ENCODE data around the gene ZNHIT2.
"Not testable (repeated sequence)": the region's sequence is repeated elsewhere in the genome, so short reads cannot be mapped to it uniquely, and the experiment has no call there.

ZNHIT2 gene

DNA sequence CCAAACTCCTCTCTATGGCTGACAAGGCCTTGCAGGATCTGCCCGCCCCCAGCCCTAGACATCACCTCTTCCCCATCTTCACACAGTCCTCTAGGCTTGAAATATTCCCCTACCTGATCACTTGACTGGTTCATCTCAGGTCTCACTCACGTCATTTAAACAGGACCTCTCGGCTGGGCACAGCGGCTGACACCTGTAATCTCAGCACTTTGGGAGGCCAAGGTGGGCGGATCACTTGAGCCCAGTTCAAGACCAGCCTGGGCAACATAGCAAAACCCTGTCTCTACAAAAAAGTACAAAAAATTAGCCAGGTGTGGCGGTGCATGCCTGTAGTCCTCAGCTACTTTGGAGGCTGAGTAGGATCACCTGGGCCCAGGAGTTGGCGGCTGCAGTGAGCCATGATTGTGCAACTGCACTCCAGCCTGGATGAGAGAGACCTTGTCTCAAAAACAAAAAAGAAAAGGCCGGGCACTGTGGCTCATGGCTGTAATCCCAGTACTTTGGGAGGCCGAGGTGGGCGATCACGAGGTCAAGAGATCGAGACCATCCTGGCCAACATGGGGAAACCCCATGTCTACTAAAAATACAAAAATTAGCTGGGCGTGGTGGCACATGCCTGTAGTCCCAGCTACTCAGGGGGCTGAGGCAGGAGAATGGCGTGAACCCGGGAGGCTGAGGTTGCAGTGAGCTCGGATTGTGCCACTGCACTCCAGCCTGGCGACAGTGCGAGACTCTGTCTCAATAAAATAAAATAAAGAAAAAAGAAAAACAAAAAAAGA, 1.6 kb upstream of the ZNHIT2 start:
- DNase-seq, result not testable (repeated sequence)

DNA sequence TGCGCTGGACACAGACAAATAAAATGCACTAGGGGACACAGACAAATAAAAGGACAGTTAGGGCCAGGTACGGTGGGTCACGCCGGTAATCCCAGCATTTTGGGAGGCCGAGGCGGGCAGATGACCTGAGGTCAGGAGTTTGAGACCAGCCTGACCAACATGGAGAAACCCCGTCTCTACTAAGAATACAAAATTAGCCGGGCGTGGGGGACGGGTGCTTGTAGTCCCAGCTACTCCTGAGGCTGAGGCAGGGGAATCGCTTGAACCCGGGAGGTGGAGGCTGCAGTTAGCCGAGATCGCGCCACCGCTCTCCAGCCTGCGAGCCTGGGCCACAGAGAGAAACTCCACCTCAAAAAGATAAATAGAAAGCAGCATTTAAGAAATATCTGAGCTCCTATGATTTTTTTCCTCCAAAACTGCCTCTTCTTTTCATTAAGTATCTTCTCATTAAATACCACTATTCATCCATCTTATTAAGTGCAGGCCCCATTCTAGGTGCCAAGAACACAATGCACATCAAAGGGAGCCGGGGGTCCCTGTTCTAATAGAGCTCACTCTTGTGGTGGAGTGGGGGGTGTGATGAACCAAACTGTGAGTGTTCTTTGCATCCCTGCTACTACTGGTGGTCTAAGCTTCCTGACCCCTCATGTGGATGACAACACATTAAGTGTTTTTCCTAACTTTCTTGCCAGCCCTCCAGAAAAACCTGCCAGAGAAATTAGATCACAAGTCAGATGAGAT, 766 bp upstream of the ZNHIT2 start:
- no peak for DNase-seq

DNA sequence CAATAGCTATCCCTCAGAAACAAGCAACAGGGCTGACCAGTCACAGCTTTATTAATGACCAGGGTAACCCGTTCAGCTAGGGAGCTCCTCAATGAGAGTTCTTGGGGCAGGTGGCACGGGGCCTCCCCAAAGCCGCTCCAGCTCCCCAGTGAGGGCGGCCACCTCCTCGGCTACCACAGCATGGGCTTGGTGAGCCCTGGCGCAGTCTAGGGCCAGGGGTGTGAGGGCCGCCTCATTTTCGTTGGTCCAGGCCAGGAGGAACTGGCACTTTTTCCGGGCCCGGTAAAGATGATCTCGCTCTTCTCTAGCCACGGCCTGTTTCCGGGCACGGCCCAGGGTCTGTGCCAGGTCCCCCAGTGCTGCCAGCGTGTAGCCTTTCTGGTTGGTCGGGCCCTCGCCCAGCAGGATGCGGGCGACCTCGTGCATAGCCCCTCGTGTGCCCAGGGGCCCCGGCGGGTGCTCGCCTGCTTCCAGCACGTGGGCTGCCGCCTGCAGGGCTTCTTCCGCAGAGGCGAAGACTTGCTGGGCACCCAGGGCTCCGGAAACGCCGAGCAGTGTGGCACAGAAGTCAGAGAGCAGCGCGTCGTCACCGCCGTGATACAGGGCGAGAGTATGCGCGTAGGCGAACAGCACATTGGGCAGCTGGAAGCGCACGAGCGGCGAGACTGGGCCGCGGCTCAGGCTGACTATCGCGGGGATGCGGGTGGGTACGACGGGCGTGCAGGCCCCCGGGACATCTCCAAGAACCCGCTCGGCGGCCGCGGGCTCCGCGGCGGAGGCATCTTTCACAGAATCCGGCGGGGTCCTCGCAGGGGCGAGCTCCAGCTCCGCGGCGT, 913 bp downstream of the ZNHIT2 start:
- DNase-seq, result no peak

DNA sequence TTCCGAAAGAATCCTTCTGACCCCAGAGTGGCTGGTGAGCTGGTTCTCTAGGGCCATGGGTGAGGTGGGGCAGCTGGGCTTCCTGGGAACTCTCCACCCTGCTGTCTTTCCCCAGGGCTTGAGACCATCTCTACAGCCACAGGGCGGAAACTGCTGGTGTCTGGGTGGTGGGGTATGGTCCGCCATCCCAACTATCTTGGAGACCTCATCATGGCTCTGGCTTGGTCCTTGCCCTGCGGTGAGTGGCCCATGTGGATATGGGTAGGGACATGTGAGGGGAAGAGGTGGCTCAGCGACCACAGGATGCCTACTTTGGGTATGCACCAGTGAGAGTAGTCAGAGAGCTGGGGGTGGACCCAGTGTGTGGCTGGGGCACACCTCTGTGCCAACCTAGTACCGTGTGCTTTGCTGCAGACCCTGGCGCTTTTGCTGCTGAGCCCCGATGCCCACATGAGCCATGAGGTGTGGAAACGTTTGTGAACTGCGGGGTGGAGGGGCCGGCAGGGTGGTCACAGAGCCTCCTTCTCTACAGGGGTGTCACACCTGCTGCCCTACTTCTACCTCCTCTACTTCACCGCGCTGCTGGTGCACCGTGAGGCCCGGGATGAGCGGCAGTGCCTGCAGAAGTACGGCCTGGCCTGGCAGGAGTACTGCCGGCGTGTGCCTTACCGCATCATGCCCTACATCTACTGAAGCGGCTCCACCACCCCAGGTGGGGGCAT, 2.0 kb downstream of the ZNHIT2 start:
- no peak for DNase-seq

DNA sequence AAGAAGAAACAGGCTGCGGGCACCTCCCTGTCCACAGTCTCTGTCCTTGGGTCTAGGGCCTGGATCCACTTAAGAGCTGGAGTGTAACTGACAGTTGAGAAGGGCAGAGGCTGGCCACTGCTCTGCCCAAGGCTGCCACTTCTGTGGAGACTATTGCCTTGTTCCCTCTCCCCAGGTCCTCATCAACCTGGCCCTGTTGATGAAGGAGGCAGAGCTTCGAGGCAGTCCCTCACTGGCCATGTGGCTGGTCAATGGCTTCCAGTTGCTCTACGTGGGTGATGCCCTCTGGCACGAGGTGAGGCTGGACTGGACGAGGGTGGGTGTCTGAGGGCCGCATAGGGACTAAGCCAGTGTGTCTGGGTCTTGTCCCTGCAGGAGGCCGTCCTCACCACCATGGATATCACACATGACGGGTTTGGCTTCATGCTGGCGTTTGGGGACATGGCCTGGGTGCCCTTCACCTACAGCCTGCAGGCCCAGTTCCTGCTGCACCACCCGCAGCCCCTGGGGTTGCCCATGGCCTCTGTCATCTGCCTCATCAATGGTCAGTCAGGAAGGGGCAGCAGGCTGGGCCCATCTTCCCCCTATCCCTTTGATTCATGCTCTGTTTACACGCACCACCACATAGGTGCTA, 2.8 kb downstream of the ZNHIT2 start:
- no peak for DNase-seq

DNA sequence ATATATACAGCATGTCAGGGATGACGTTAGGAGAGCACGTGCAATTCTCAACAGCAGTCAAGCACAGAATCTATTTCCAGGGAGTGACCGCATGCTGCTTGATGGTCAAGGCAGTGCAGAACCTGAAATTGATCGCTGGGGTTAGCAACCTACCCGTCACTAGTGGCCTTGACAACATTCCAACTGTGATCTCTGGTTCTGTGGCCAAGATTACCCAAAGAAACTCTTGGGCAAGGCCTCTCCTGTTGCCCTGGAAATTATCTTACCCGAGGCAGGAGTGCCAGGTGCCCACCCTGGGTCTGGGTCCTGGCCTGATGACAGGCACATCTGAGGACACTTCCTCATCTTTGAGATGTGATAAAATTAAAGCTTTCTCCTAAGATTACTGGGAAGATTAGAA, 3.7 kb downstream of the ZNHIT2 start:
- DNase-seq, result no peak

DNA sequence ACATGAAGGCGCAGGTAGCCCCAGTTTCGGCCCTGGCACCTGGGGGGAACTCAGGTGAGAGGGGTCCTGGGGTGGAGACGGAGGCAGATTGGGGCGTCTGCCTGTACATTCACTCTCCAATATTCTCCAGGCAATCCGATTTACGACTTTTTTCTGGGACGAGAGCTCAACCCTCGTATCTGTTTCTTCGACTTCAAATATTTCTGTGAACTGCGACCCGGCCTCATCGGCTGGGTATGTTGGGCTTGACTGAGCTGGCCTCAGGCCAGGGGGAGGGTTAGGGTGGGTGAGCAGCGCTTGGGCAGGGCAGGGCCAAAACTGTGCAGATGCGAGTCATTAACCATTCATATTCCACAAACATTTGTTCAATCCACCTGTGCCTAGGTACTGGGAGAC, 4.1 kb downstream of the ZNHIT2 start:
- no peak for DNase-seq

DNA sequence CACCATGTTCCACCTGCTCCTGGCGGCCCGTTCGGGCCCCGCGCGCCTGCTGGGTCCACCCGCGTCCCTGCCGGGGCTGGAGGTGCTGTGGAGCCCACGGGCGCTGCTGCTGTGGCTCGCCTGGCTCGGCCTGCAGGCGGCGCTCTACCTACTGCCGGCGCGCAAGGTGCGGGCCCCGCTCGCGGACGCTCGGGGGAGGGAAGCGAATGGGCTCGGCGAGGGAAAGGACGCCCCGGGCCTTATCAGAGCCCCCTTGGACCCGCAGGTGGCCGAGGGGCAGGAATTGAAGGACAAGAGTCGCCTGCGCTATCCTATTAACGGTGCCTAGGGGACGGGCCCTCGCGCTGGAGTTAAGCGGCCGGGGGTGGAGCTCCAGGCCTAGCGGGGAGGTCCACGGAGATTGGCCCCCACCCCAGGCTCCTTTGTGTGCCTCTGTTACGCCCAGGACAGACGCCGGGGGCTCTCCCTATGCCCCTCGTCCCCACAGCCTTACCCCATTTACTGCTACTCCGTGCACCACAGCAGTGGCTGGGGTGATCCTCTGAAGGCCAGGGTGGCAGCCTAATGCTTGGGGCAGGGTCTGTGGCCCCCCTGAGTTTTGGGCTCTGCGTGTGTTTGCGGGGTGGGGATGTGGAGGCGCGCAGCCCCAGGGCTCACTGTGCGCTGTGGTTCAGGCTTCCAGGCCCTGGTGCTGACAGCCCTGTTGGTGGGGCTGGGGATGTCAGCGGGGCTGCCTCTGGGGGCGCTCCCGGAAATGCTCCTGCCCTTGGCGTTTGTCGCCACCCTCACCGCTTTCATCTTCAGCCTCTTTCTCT, 4.7 kb downstream of the ZNHIT2 start:
- DNase-seq, result peak; percentile 48

DNA sequence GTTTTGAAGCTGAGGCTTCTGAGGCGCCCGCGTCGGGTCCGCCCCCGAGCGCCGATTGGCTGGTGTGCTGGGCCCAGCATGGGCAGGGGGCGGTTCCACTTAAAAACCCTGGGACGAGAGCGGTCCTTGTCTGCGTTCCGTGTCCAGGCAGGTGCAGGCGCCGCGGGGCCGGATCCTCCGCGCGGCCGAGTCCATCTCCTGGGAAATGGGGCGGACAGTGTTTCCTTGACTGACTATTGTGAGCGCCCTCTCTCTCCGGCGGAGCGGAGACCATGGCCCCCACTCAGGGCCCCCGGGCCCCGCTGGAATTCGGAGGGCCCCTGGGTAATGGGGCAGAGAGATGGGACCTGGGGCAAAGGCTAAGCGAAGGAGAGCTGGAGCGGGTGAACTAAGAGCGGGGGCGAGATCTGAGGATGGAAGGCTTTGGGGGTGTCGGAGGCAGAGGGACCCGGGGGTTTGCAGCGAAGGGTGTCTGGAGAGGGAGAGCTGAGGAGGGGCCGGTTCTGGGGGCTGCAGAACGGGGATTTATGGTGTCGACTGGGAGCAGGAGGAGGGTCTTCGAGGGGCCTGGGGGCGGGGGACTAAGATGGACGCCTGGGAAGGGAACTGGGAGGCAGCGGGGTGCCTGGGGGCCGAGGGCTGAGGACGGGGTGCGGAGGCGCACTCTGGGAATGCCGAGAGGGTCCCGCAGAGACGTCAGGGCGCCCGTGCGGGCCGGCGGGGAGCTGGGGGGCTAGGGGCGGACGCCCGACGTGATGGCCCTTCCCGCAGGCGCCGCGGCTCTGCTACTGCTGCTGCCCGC, 5.6 kb downstream of the ZNHIT2 start, which contains the start of gene TM7SF2:
Gene TM7SF2 (plus strand): TSS at position 129 of the 802 bp plus-strand sequence. CDS start 144 bp downstream, at position 273.
- peak; percentile 92 for DNase-seq

DNA sequence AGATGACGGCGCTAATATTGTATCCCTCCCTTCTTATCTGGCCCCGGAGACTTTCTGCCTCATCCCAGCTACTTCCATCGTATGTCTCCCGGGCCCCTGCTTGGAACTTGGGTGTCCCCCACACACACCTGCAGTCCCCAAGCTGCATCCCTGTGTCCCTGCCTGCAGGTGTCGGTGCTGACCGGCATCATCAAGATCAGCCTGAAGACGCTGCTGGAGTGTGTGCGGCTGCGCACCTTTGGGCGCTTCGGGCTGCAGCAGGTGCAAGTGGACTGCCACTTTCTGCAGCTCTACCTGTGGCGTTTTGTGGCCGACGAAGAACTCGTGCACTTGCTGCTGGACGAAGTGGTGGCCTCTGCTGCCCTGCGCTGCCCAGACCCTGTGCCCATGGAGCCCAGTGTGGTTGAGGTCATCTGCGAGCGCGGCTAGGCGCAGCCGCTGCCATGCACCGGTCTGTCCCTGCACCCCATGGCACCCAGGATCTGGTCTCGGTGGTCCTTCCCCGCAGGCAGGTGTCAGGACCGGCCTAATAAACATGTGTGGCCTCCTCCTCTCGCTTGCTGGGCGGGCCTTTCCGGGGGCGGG, 6.2 kb downstream of the ZNHIT2 start:
- DNase-seq, result no peak

DNA sequence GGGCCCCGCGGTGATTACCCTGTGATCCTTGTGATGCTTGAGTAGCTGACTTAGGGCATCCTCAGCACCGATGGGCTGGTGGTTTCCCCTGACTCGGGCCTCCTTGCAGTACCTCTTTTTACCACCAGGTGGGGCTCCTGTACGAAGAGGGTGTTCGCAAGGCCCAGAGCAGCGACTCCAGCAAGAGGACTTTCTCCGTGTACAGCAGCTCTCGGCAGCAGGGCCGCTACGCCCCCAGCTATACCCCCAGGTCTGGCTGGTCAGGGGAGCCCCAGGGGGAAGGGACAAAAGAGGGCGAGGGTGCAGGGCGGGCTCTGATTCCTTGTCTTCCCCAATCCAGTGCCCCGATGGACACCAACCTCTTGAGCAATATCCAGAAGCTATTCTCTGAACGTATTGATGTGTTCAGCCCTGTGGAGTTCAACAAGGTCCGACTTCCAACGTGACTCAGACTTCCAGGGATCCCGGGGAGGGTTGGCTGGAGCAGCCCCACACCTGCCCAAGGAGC, 7.1 kb downstream of the ZNHIT2 start:
- DNase-seq, result peak; percentile 66

DNA sequence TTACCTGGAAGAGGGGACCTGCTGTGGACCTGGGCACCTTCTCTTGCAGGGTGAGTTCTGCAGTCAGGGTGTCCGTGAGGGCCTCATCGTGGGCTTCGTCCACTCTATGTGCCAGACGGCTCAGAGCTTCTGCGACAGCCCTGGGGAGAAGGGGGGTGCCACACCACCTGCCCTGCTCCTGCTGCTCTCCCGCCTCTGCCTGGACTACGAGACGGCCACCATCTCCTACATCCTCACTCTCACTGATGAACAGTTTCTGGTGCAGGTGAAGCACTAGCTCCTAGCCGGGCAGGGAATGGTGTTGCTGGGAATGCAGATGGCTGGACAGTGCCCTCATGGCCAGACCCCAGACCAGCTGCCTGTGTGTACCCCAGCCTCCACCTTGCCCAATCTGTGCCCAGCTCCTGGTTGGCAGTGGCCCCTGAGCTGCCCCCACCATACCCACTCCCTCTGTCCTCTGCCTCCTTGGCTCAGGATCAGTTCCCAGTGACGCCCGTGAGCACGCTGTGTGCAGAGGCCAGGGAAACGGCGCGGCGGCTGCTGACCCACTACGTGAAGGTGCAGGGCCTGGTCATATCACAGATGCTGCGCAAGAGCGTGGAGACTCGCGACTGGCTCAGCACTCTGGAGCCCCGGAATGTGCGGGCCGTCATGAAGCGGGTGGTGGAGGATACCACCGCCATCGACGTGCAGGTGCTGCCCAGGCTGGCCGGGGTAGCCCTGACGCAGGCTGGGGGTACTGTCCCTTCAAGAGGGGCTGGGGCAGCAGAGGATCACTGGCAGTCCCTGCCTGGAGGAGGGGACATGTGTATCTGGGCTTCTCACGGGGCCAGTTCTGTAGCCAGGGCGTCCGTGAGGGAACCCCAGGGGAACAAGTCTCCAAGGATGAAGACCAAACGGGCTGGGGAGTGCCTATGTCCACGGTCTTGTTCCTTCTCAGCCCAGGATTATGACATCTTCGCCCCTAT, 8.0 kb downstream of the ZNHIT2 start:
- no peak for DNase-seq

DNA sequence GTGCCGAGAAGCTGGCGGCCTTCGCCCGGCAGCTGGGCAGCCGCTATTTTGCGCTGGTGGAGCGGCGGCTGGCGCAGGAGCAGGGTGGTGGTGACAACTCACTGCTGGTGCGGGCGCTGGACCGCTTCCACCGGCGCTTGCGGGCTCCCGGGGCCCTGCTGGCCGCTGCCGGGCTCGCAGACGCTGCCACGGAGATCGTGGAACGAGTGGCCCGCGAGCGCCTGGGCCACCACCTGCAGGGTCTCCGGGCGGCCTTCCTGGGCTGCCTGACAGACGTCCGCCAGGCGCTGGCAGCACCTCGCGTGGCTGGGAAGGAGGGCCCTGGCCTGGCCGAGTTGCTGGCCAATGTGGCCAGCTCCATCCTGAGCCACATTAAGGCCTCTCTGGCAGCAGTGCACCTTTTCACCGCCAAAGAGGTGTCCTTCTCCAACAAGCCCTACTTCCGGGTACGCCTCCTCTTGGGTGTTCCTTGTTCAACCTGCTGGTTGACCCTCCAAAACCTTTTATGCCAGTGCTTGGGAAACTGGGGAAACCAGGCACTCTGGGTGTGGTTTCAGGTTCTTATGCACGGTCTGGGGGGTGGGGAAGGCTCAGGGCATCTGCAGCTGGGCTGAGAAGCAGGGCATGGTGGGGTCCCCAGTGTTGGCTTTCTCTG, 8.9 kb downstream of the ZNHIT2 start:
- no peak for DNase-seq

DNA sequence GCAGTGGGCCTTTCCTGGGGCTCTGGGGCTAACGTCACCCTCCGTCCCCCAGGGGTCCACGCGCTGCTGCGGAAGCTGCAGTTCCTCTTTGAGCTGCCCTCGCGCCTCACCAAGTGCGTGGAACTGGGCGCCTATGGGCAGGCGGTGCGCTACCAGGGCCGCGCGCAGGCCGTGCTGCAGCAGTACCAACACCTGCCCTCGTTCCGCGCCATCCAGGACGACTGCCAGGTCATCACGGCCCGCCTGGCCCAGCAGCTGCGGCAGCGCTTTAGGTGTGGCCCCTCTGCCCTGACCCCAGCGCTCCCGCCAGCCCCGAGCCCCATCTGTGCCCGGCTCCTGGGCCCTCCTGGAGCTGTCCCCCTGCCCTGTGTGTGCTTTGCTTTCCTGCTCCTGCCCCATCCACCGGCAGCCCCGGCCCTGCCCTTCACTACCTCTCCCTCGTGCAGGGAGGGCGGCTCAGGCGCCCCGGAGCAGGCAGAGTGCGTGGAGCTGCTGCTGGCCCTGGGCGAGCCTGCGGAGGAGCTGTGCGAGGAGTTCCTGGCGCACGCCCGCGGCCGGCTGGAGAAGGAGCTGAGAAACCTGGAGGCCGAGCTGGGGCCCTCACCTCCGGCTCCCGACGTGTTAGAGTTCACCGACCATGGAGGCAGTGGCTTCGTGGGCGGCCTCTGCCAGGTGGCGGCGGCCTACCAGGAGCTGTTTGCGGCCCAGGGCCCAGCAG, 9.6 kb downstream of the ZNHIT2 start:
- no peak for DNase-seq

DNA sequence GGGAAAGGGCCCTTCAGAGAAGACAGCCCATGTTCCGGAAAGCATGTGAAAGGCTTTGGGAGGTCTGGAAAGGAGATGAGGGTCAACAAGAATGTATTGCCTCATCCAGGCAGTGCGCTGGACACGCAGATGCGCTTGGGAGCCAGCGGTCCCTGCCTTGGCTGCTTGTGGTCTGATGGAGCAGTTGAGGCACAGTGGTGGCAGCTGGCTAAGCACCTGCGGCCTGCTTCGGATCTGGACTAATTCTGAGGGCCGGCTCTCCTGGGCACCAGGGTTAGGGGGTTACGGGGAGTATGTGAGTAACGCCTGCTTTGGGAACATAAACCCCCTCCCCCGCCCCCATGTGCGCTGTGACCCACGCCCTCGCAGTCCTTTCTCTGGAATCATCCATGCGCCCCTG, 10.4 kb downstream of the ZNHIT2 start:
- DNase-seq, result no peak

DNA sequence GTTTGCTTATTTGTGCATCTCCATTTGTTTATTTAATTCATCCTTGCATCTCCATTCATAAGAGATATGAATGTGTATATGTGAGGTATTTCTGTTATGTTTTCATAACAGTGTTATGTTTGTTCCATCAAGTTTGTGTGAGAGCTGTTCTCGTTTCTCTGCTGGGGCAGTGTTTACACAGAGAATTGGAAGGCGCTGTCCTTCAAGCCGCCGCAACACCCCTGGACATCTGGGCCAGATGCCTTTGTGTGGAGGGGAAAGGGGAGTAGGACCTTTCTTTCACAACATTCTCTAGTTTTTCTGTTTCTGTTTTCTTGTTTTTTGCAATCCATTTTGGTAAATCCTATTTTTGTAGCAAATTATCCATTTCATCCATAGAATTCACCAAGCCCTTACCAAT, 12.9 kb downstream of the ZNHIT2 start:
- no peak for DNase-seq

DNA sequence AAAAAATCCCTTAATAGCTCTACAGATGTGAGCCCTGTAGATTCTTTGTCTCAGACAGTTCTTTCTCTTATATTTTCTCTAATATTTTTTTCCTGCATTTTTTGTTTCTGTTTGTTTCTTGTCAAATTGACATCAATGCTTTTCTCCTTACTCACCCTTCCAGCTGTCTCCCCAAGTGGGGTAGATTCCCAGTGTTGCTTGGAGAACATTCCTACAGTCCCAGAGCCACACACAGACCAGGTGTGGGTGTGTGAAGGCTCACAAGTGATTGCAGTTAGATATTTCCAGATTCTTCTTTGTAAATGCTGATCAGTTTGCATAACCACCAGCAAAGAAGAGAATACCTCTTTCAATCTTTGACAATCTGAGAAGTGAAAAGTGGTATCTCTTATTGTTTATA, 14.0 kb downstream of the ZNHIT2 start:
- no peak for DNase-seq
